Neural cell (in vitro differentiated cells): ENCODE measurements around the gene MRTFA. TPM values are rescaled to one million over a fixed set of nuclear protein-coding genes. Genes with fewer than 3 reads are reported as not detected.

Experiments used
- H2AFZ ChIP-seq: fragments of 200-600, 300-800 bp; sonication (generic), shearing (Covaris generic); 2 replicates; pipeline ENCODE4 v1.6.0; 2014; ENCODE audit warnings: low read depth, mild to moderate bottlenecking, antibody characterized with exemption, low read length, moderate library complexity
- H3F3A ChIP-seq: fragments of 200-600 bp; shearing (Covaris generic); 2 replicates; pipeline ENCODE4 v1.6.1; 2016; ENCODE audit warnings: mild to moderate bottlenecking, moderate library complexity, mixed read lengths, antibody characterized with exemption, low read length; ENCODE audit not compliant: insufficient read depth, poor library complexity, severe bottlenecking
- H3K27ac ChIP-seq: fragments of 200-600, 300-800 bp; sonication (generic), shearing (Covaris generic); 2 replicates; pipeline ENCODE4 v1.5.1; 2014; ENCODE audit warnings: mild to moderate bottlenecking, low read length, moderate library complexity
- H3K27me3 ChIP-seq: fragments of 300-800, 200-600 bp; sonication (generic), shearing (Covaris generic); 2 replicates; pipeline ENCODE4 v1.6.0; 2014; ENCODE audit warnings: mild to moderate bottlenecking, low read depth, low read length, moderate library complexity; ENCODE audit not compliant: insufficient read depth
- H3K36me3 ChIP-seq: fragments of 300-800, 200-600 bp; sonication (generic), shearing (Covaris generic); 2 replicates; pipeline ENCODE4 v1.5.1; 2014; ENCODE audit warnings: mild to moderate bottlenecking, antibody characterized with exemption, low read length, moderate library complexity; ENCODE audit not compliant: insufficient read depth
- H3K4me2 ChIP-seq: fragments of 300-800, 200-600 bp; sonication (generic), shearing (Covaris generic); 2 replicates; pipeline ENCODE4 v1.6.0; 2014; ENCODE audit warnings: mild to moderate bottlenecking, low read length
- H3K4me3 ChIP-seq: fragments of 300-800, 200-600 bp; sonication (generic), shearing (Covaris generic); 2 replicates; pipeline ENCODE4 v1.5.1; 2014; ENCODE audit warnings: mild to moderate bottlenecking, low read length, moderate library complexity
- H3K79me2 ChIP-seq: fragments of 200-600 bp; shearing (Covaris generic); replicated peaks from 2 replicates; pipeline ENCODE4 v1.6.0; 2014; ENCODE audit warnings: mild to moderate bottlenecking, low read length, moderate library complexity; ENCODE audit not compliant: insufficient read depth
- H3K9ac ChIP-seq: fragments of 300-800, 200-600 bp; sonication (generic), shearing (Covaris generic); 2 replicates; pipeline ENCODE4 v1.6.1; 2016; ENCODE audit warnings: mild to moderate bottlenecking, low read length, mixed read lengths
- H3K9me2 ChIP-seq: fragments of 200-600 bp; shearing (Covaris generic); 2 replicates; pipeline ENCODE4 v1.6.1; 2016; ENCODE audit warnings: mild to moderate bottlenecking, low read length, mixed read lengths; ENCODE audit not compliant: insufficient read depth
- H3K9me3 ChIP-seq: fragments of 200-600, 300-800 bp; sonication (generic), shearing (Covaris generic); 2 replicates; pipeline ENCODE4 v1.6.1; 2016; ENCODE audit warnings: mild to moderate bottlenecking, mixed run types, low read length, moderate library complexity, mixed read lengths
- H4K20me1 ChIP-seq: fragments of 200-600 bp; shearing (Covaris generic); 2 replicates; pipeline ENCODE4 v1.6.1; 2016; ENCODE audit warnings: mild to moderate bottlenecking, mixed run types; ENCODE audit not compliant: insufficient read depth
- EP300 ChIP-seq: fragments of 450-650 bp; conservative IDR thresholded peaks from 2 replicates; pipeline ENCODE4 v1.6.1; 2014; ENCODE audit warnings: antibody characterized with exemption, mild to moderate bottlenecking, moderate library complexity; ENCODE audit not compliant: poor library complexity, severe bottlenecking
- EZH2 ChIP-seq: fragments of 200-600, 300-800 bp; shearing (Covaris generic), sonication (generic); IDR thresholded peaks from 2 replicates; pipeline ENCODE4 v1.6.1; 2014; ENCODE audit warnings: antibody characterized with exemption, low read length, borderline replicate concordance, mild to moderate bottlenecking; ENCODE audit not compliant: insufficient read depth, poor library complexity, severe bottlenecking
- MXI1 ChIP-seq: fragments of 450-650 bp; conservative IDR thresholded peaks from 2 replicates; pipeline ENCODE4 v1.6.1; 2014; ENCODE audit warnings: antibody characterized with exemption, mild to moderate bottlenecking; ENCODE audit not compliant: poor library complexity, severe bottlenecking
- POLR2AphosphoS5 ChIP-seq: IDR thresholded peaks from 2 replicates; pipeline ENCODE4 v1.6.1; 2012
- RAD21 ChIP-seq: fragments of 450-650 bp; conservative IDR thresholded peaks from 2 replicates; pipeline ENCODE4 v1.6.1; 2014; ENCODE audit warnings: antibody characterized with exemption, mild to moderate bottlenecking, moderate library complexity
- SMC3 ChIP-seq: fragments of 450-650 bp; conservative IDR thresholded peaks from 2 replicates; pipeline ENCODE4 v1.6.1; 2014; ENCODE audit warnings: antibody characterized with exemption, mild to moderate bottlenecking, moderate library complexity; ENCODE audit not compliant: poor library complexity
- TAF1 ChIP-seq: IDR thresholded peaks from 2 replicates; pipeline ENCODE4 v1.6.1; 2012; ENCODE audit warnings: low read depth
- polyA plus RNA-seq: library from polyadenylated mRNA; depleted of rRNA; stranded (reverse); fragments of >200 nt; gene quantifications from 2 replicates; pipeline ENCODE4 v1.2.3, GENCODE V29; 2014
- TF ChIP-seq, protein P1 (sequence below): fragments of 450-650 bp; IDR thresholded peaks from 2 replicates; pipeline ENCODE4 v1.5.1; 2014; ENCODE audit warnings: antibody characterized with exemption, mild to moderate bottlenecking, moderate library complexity; ENCODE audit not compliant: poor library complexity, severe bottlenecking
- TF ChIP-seq, protein P2 (sequence below): IDR thresholded peaks from 2 replicates; pipeline ENCODE4 v1.6.1; 2012; ENCODE audit warnings: borderline replicate concordance

Gene MRTFA
- polyA plus RNA-seq, 1 donor from 2014 or later: 19.3 TPM

DNA sequence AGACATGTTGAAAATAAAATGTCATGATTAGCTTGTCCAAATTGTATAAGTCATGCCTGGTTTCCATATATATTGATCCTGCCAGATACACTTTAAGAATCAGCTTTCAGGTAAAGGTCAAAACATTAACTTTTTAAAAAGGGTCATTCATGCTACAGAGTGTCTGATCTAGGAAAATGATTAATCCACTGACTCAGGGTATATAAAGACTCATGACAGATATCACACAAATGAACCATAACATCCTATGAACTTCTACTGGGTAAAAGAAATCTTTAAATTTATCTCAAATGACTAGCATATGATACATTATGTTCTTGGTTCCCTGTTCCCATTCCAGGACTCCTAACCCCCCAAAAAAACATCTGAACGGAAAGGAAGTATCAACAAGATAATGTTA is 11.7 kb downstream of the MRTFA start:
- Histone ChIP-seq H3K9ac (no peak overlapping the region), H3K4me2 (no peak overlapping the region), H3K79me2 (peaks cover 56% of the 10 kb centered on the region), H2AFZ (no peak overlapping the region), H3K27me3 (no peaks in the 10 kb centered on the region), H4K20me1 (no peaks in the 10 kb centered on the region), H3K4me3 (no peak overlapping the region), H3K9me2 (no peaks in the 10 kb centered on the region), H3K9me3 (no peaks in the 10 kb centered on the region), H3K36me3 (no peaks in the 10 kb centered on the region), H3F3A (no peaks in the 10 kb centered on the region), H3K27ac (no peak overlapping the region)
- TF ChIP-seq RAD21 (no peak), EP300 (no peak), EZH2 (no peak), POLR2AphosphoS5 (no peak), SMC3 (no peak), MXI1 (no peak), TAF1 (no peak)
- TF ChIP-seq, protein P1, sequence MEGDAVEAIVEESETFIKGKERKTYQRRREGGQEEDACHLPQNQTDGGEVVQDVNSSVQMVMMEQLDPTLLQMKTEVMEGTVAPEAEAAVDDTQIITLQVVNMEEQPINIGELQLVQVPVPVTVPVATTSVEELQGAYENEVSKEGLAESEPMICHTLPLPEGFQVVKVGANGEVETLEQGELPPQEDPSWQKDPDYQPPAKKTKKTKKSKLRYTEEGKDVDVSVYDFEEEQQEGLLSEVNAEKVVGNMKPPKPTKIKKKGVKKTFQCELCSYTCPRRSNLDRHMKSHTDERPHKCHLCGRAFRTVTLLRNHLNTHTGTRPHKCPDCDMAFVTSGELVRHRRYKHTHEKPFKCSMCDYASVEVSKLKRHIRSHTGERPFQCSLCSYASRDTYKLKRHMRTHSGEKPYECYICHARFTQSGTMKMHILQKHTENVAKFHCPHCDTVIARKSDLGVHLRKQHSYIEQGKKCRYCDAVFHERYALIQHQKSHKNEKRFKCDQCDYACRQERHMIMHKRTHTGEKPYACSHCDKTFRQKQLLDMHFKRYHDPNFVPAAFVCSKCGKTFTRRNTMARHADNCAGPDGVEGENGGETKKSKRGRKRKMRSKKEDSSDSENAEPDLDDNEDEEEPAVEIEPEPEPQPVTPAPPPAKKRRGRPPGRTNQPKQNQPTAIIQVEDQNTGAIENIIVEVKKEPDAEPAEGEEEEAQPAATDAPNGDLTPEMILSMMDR: no peak
- TF ChIP-seq, protein P2, sequence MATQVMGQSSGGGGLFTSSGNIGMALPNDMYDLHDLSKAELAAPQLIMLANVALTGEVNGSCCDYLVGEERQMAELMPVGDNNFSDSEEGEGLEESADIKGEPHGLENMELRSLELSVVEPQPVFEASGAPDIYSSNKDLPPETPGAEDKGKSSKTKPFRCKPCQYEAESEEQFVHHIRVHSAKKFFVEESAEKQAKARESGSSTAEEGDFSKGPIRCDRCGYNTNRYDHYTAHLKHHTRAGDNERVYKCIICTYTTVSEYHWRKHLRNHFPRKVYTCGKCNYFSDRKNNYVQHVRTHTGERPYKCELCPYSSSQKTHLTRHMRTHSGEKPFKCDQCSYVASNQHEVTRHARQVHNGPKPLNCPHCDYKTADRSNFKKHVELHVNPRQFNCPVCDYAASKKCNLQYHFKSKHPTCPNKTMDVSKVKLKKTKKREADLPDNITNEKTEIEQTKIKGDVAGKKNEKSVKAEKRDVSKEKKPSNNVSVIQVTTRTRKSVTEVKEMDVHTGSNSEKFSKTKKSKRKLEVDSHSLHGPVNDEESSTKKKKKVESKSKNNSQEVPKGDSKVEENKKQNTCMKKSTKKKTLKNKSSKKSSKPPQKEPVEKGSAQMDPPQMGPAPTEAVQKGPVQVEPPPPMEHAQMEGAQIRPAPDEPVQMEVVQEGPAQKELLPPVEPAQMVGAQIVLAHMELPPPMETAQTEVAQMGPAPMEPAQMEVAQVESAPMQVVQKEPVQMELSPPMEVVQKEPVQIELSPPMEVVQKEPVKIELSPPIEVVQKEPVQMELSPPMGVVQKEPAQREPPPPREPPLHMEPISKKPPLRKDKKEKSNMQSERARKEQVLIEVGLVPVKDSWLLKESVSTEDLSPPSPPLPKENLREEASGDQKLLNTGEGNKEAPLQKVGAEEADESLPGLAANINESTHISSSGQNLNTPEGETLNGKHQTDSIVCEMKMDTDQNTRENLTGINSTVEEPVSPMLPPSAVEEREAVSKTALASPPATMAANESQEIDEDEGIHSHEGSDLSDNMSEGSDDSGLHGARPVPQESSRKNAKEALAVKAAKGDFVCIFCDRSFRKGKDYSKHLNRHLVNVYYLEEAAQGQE: no peak

DNA sequence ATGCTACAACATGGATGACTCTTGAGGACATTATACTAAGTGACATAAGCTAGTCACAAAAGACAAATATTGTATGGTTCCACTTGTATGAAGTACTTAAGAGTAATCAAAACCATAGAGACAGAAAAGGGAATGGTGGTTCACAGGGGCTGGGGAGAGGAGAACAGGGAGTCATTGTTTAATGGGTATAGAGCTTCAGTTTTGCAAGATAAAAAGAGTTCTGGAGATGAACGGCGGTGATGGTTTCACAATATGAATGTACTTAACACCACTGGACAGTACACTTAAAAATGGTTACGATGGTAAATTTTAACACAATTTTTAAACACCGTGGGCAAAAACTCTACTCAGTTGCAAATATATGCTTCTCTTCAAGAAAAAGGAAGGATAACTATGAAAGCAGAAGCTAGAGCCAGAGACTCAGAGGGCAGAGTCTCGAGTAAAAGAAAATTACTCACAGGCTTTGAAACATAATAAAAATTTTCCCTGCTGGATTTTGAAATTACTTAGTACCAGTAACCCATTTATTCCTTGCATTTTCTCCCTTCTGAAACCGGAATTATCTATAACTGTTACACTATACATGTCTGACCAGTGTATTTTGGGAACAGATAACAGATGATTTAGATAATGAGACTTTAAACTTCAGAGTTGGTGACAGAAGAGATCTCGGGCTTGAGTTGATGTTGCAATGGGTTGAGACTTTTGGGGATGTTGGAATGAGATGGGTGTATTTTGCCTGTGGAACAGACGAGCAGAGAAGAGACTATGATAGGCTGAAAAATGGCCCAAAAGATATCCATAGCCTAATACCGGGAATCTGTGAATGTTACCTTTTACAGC is 15.0 kb downstream of the MRTFA start:
- H3K36me3 ChIP-seq: no peaks in the 10 kb centered on the region
- H4K20me1 ChIP-seq: no peaks in the 10 kb centered on the region
- H3K9me3 ChIP-seq: no peaks in the 10 kb centered on the region
- no peaks in the 10 kb centered on the region for H3K27me3 ChIP-seq
- H3K4me2 ChIP-seq: no peak overlapping the region
- no peak for TF ChIP-seq MXI1
- TF ChIP-seq EP300: no peak
- no peak for TF ChIP-seq EZH2
- TF ChIP-seq SMC3: no peak
- no peak overlapping the region for H2AFZ ChIP-seq
- H3K9me2 ChIP-seq: no peaks in the 10 kb centered on the region
- H3K79me2 ChIP-seq: peaks cover 32% of the 10 kb centered on the region
- no peaks in the 10 kb centered on the region for H3F3A ChIP-seq
- no peak overlapping the region for H3K9ac ChIP-seq
- no peak overlapping the region for H3K27ac ChIP-seq
- H3K4me3 ChIP-seq: no peak overlapping the region
